DMS53 treated with DMSO at 0.1 percent for 48 hours (cell line): Measurements from ENCODE around the gene TSPEAR.
"Not testable (repeated sequence)": the region's sequence is repeated elsewhere in the genome, so short reads cannot be mapped to it uniquely, and the experiment has no call there.

Experiments
- DNase-seq: peaks from one replicate; lab custom pipeline; 2025; ENCODE audit not compliant: unreplicated experiment; lab: John Stamatoyannopoulos, UW

TSPEAR gene

GRCh38 chr21:44573630-44574456, 137.5 kb downstream of the TSPEAR start, which contains the start of gene KRTAP10-4:
Gene KRTAP10-4, plus strand, starts transcription at chr21:44573729. Its CDS starts 30 bp downstream, at chr21:44573759.
- DNase-seq, result not testable (repeated sequence)

DNA sequence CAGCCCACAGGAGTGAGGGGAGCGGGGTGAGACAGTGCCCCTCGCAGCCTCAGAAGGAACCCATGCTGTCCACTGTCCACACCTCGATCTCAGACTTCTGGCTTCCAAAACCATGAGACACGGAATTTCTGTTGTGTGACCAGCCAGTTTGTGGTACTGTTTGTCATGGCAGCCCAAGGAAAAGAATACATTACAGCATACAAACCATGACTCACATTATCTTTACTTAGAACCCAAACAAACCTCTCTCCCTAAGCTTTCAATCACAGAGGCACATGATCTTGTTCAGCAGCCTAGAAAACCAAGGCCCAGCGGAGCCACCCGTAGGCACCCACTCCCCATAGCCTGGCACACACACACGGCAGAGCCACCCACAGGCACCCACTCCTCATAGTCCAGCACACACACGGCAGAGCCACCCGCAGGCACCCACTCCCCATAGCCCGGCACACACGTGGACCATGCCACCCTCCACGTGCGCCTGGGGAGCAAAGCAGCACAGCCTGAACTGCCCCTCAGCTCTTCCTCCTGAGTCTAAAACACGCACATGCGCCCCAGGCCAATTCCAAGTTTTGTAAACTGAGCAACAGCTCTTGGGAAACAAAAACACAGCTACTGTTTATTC, 138.3 kb downstream of the TSPEAR start:
- peak; percentile 17 for DNase-seq

GRCh38 chr21:44571844-44572782, 139.3 kb downstream of the TSPEAR start:
- no peak for DNase-seq

DNA sequence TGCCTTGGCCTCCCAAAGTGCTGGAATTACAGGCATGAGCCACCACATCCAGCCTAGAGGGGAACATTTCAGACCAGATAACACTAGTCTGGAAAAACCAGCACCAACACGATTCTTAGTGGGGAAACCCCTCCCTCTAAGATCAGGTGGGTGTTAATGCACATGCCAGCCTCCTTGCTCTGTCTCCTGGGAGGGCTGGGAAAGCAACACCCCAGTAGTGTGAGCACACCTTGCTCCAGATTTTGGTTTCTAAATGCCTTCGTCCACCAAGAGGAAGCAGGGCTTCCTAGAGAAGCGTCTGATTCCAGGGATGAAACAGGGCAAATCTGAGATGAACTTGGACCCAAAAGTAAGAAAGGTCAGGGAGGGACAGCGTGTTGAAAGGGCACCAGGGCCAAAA, 140.1 kb downstream of the TSPEAR start:
- DNase-seq, result no peak

DNA sequence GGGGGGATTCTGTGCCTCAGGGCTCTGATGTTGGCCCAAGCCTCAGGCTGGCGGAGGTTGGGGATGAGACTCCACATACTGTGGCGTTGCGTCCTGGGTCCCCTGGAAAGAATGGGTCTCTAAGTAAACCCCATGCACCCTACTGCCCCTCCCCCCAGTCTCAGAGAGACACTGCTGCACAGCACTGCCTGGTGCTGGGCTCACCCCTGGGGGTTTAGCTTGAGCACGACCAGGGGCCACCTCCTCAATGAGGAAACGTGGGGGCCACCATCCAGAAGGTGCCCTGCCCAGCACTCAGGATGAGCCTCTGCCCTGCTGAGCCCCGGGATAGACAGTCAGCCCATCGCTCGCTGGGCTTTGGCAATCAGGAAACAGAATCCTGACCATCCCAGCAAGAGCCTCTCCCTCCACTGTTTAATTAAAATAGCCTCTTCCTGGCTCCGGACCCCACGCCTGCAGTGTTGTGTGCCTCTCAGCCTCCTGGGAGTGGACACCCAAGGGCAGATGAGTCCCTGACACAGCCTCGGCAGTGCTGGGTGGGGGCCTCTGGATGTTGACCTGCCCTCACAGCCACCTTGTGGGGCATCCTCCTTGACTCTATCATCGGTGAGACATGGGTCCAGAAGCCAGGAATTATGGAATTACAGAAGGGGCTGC, 141.4 kb downstream of the TSPEAR start:
- no peak for DNase-seq

DNA sequence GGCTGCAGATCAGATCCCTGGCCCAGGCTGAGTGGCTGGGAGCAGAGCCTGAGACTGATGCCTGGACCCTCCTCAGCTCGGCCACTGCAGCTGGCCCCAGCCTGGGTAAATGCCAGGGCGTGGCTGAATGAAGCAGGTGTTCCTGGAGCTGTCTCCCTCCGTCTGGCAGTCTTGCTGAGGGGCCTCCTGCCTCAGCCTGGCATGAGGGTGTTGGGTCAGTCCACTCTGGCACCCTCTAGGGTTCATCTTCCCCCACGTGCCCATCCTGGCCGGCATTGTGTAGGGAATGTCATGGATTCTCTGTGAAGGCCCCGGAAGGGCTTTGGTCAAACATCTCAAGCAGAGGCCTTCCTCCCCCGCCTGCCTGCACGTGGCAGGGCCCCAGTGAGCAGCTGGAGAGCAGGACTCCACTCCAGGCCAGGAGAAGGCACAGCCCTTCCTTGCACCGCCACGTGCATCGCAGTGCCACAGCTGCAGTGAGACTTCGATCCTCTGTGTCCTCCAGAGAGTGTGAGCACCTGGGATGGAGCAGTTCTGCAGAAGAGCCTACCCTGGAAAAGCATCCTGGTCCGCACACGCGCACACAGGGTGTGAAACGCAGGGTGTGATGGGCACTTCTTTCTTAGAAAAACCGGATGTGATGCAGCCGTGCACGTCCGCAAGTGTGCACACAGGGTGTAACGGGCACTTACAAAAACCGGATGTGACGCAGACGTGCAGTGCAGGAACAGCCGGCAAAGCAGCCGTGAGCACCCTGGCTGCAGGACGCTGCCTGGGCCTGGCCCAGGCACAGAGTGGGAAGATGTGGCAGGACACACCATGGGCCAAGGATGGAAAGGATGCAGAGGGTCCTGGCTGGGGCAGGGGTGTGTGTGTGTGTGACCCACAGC, 142.5 kb downstream of the TSPEAR start:
- no peak for DNase-seq

GRCh38 chr21:44568261-44568660, 143.1 kb downstream of the TSPEAR start:
- DNase-seq, result no peak

DNA sequence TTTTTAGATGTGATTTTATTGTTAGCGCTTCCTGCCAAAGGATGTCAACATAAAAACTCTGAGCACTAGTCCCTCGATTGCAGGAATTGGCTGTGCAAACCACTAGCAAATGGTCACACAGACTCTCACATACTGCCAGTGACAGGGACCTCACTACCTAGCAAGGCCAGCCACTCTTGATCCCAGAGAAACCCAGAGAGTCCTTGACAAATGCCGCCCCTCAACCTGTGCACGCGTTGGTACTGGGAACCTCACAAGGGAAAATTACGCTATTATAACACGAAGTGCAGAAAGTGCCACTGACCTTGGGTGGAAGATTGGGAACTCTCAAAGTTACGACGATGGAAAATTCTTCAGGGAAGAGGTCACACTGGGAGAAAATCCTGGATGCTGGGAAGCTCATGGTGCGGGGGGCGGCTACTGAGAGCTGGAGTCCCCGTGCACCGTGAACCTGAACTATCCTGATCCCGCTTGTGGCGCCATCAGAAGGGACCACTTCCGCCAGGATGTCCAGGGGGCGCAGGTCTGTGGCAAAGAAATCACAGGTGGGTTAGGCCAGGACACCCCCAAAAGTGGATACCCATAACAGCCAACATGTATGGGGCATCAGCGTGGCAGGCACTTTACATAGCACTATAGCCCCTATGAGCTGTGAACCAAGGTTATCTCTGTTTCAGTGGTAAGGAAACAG, 143.7 kb downstream of the TSPEAR start:
- DNase-seq, result no peak

DNA sequence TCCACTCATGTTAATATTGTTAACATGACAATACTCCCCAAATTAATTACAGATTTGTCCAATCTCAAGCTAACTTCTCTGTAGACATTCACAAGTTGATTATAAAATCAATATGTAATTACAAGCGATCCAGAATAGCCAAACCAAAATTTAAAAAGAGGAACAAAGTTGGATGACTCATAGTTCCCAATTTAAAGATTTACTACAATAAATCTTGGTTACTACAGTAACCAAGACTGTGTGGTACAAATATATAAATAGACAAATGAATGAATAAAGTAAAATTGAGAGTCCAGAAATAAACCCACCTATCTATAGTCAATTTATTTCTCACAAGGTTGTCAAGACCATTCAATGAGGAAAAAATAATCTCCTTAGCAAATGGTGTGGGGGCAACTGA, 145.0 kb downstream of the TSPEAR start:
- DNase-seq, result no peak

- no peak for DNase-seq
Measured at GRCh38 chr21:44564886-44565598, 146.3 kb downstream of the TSPEAR start.

GRCh38 chr21:44564099-44564498, 147.3 kb downstream of the TSPEAR start:
- DNase-seq, result no peak

DNA sequence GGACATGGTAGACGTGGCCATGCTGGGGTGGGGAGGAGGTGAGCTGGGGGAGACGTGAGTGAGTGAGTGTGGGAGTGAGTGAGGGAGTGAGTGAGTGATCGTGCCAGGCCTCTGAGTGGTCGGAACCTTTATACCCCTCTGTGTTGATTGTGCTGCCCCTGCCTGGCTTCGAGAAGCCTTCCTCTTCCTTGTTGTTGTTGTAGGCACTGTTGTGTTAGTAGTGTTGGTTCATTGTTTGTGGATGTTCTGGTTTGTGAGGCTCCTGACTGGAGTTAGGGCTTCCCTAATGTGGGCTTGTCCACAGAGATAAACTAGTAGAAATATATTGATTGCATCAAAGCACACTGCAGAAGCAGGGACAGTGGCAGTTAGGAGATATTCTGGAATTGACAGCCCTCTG, 152.7 kb downstream of the TSPEAR start, which contains the start of gene KRTAP10-3:
Gene KRTAP10-3, minus strand, starts transcription at position 101 of the 400 bp plus-strand sequence. Its CDS starts 80 bp downstream, at position 21.
- no peak for DNase-seq

DNA sequence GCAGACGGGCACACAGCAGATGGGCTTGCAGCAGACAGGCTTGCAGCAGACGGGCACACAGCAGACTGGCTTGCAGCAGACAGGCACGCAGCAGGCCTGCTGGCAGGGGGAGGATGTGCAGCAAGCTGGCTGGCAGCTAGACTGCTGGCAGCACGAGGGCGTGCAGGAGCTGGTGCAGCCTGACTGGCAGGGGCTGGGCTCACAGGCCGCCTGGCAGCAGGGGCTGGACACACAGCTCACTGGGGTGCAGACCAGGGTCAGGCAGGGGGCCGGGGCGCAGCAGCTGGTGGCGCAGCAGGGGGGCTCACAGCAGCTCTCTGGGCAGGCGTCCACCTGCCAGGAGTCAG, 153.1 kb downstream of the TSPEAR start:
- not testable (repeated sequence) for DNase-seq

DNA sequence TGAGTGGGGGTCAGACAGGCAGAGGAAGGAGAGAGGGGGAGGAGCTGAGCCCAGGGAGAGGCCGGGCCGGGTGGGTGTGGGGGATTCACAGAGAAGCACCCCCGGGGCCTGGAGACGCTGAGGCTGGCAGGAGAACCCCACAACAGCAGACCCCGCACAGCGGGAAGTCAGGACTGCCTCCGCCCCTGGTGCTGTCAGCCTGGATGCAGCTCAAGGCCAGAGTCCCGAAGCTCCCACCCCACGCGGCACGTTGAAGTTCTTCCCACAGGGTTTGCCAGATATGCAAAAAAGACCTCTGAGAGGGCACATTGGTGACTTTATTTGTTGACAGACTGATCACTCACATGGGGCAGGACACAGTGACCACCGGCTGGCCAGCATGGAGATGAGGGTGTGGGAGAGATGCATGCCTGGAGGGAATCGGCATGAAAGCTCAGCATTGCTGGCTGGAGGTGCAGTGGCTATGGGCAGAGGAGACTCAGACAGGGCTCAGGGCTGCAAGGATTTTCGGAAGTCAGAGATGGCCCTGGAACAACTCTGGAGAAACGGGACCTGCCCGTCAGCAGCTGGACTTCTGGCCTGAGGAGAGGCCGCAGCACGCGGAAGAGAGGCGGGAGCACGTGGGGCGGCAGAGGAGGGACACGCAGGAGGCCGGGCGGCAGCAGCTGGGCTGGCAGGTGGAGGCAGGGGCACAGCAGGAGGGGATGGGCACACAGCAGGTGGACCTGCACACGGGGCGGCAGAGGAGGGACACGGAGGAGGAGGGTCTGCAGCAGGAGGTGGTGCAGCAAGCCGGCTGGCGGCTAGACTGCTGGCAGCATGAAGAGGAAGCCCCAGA, 153.7 kb downstream of the TSPEAR start:
- DNase-seq, result no peak

DNA sequence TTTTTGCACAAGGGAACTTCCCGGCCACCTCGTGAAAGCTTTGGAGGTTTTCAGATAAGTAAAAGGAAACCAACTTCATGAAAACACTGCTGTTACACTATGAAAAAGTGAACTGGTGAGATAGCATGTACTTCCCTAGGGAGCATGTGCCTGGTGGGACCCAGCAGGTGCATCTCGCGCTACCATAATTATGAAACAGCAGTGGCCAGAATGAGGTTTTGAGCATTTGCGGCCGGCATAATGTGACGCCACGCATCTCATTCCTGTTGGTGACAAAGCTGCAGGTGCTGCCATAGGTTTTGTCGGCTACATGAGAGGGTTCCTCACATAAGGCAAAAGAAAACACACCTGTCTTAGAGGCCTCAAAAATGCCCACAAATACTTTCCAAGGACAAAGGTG, 154.5 kb downstream of the TSPEAR start:
- no peak for DNase-seq

- no peak for DNase-seq
Measured at GRCh38 chr21:44555200-44555875, 156.0 kb downstream of the TSPEAR start.

DNA sequence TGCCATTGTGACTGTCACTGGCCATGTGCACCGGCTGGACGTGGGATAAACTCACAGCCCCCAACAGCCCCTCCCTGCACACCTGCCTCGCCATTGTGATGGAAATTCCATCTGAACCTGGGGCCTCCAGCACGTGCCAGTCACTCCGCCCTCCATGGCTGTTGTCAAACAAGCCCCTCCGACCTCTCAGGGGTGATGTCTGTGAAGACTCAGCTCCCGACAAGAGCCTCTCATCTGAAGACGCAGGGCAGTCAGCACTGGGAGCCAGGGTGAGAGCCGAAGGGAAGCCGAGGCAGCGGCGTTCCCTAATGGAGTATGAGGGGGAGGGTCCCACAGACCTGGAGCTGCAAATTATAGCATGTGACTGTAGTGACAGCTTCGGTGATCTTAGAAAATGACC, 158.7 kb downstream of the TSPEAR start:
- DNase-seq, result no peak
